WERI-Rb-1 (cell line): ENCODE measurements around the gene TECRL.

Experiments
- DNase-seq: peaks from one replicate; pipeline ENCODE4 v3.0.0-alpha.2; 2020
- H3K27ac ChIP-seq: fragments of 250-450 bp; sonication (Bioruptor Pico); 2 replicates; pipeline ENCODE4 v1.5.1; 2020; ENCODE audit warnings: mild to moderate bottlenecking, moderate library complexity
- H3K27me3 ChIP-seq: fragments of 250-450 bp; sonication (Bioruptor Pico); 2 replicates; pipeline ENCODE4 v1.5.1; 2021; ENCODE audit warnings: mild to moderate bottlenecking, low read depth, moderate library complexity; ENCODE audit not compliant: insufficient read depth, severe bottlenecking
- H3K36me3 ChIP-seq: fragments of 250-450 bp; sonication (Bioruptor Pico); 2 replicates; pipeline ENCODE4 v1.5.1; 2020; ENCODE audit warnings: mild to moderate bottlenecking, moderate library complexity
- H3K4me3 ChIP-seq: 2 replicates; pipeline ENCODE4 v1.5.1; 2011; ENCODE audit warnings: low read depth, mild to moderate bottlenecking, control low read depth, low read length
- H3K9me3 ChIP-seq: fragments of 250-450 bp; sonication (Bioruptor Pico); 2 replicates; pipeline ENCODE4 v1.5.1; 2021; ENCODE audit warnings: mild to moderate bottlenecking, moderate library complexity; ENCODE audit not compliant: severe bottlenecking
- CTCF ChIP-seq: IDR thresholded peaks from 2 replicates; pipeline ENCODE4 v1.5.1; 2011; ENCODE audit warnings: low read depth, mild to moderate bottlenecking, control low read depth, inconsistent platforms, low read length

TECRL gene, protein sequence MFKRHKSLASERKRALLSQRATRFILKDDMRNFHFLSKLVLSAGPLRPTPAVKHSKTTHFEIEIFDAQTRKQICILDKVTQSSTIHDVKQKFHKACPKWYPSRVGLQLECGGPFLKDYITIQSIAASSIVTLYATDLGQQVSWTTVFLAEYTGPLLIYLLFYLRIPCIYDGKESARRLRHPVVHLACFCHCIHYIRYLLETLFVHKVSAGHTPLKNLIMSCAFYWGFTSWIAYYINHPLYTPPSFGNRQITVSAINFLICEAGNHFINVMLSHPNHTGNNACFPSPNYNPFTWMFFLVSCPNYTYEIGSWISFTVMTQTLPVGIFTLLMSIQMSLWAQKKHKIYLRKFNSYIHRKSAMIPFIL

GRCh38 chr4:64409300-64409699 lies at the start of gene TECRL:
TSS of gene TECRL (minus strand) at chr4:64409450. CDS start at chr4:64409351, 99 bp downstream.
- no peak for TF ChIP-seq CTCF
- no peaks in the 10 kb centered on the region for H3K9me3 ChIP-seq
- no peaks in the 10 kb centered on the region for H3K27me3 ChIP-seq
- H3K27ac ChIP-seq = no peak within 1 kb of the TSS
- H3K36me3 ChIP-seq = no peaks in the 10 kb centered on the region
- H3K4me3 ChIP-seq = no peak within 1 kb of the TSS
- DNase-seq = no peak

- H3K4me3 ChIP-seq = no peak overlapping the region
- no peaks in the 10 kb centered on the region for H3K9me3 ChIP-seq
- no peaks in the 10 kb centered on the region for H3K27me3 ChIP-seq
- no peaks in the 10 kb centered on the region for H3K36me3 ChIP-seq
- TF ChIP-seq CTCF = no peak
- DNase-seq = no peak
- no peak overlapping the region for H3K27ac ChIP-seq
Measured at GRCh38 chr4:64432674-64433073, 23.4 kb upstream of the TECRL start.

DNA sequence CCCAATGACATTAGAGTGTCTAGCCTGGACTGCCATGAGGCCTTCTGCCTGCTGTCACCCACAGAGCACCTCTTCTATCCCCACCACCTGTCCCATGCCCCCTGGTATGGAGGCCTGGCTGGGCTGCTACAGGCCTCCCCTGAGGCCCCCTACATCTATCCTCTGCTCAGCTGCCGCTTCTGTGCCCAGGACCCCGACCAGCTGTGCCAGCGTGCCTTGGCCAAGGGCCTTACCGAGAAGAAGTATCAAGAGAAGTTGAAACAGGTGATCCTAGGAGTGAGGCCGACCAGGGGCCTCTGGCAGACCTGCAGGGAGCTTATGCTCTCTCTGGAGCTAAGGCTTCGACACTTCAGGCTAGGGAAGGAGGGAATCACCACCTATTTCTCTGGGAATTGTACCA lies 21.7 kb upstream of the TECRL start:
- H3K27me3 ChIP-seq = no peaks in the 10 kb centered on the region
- no peaks in the 10 kb centered on the region for H3K9me3 ChIP-seq

DNA sequence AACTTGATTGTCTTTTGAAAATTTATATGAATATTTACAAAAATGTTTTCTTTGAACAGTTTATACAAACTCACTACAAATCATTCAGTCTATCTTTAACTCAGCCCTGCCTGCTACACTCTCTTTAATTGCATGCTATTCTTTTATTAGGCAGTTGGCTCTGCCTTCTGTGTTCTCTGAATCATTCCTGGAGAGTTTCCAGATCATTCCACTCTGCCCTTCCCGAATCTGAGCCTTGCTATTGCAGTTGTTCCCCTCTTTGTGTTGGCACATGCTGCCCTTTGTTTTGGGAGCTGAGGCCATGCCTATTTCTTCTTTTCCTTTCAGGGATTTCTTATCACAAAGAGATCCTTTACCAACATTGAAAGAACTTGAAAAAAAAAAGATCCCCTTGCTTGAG lies 8.7 kb upstream of the TECRL start:
- TF ChIP-seq CTCF = no peak
- no peaks in the 10 kb centered on the region for H3K27me3 ChIP-seq
- no peak overlapping the region for H3K4me3 ChIP-seq
- H3K27ac ChIP-seq = no peak overlapping the region
- H3K36me3 ChIP-seq = no peaks in the 10 kb centered on the region
- no peak for DNase-seq
- H3K9me3 ChIP-seq = no peaks in the 10 kb centered on the region

More for the DNA sequence above, 21.7 kb upstream of the TECRL start:
- Histone ChIP-seq H3K4me3 (no peak overlapping the region), H3K27ac (no peak overlapping the region), H3K36me3 (no peaks in the 10 kb centered on the region)
- TF ChIP-seq CTCF = no peak
- DNase-seq = no peak

GRCh38 chr4:64407000-64407399 lies 2.2 kb downstream of the TECRL start:
- no peaks in the 10 kb centered on the region for H3K27me3 ChIP-seq

More at GRCh38 chr4:64407000-64407399, 2.2 kb downstream of the TECRL start:
- Histone ChIP-seq H3K9me3 (no peaks in the 10 kb centered on the region), H3K36me3 (no peaks in the 10 kb centered on the region), H3K27ac (no peak overlapping the region), H3K4me3 (no peak overlapping the region)
- no peak for DNase-seq
- TF ChIP-seq CTCF = no peak
